Fibroblast of villous mesenchyme (primary cell): Measurements from ENCODE around the gene TTLL9. TPM values are rescaled to one million over a fixed set of nuclear protein-coding genes. Genes with fewer than 3 reads are reported as not detected.
"Not testable (repeated sequence)": the region's sequence is repeated elsewhere in the genome, so short reads cannot be mapped to it uniquely, and the experiment has no call there.

Experiments
- DNase-seq: peaks from one replicate; pipeline ENCODE4 v3.0.0-alpha.2; 2010; ENCODE audit warnings: low read depth
- H3K4me3 ChIP-seq: 2 replicates; pipeline ENCODE4 v1.5.1; 2011; ENCODE audit warnings: low read depth, mild to moderate bottlenecking, low read length
- CTCF ChIP-seq: IDR thresholded peaks from 2 replicates; pipeline ENCODE4 v1.5.1; 2012; ENCODE audit warnings: low read depth, mild to moderate bottlenecking, low read length; ENCODE audit not compliant: insufficient read depth
- total RNA-seq: library from RNA; depleted of rRNA; stranded (reverse); fragments of >200 nt; gene quantifications from 2 replicates; pipeline ENCODE4 v1.2.3, GENCODE V29; 2012

Gene TTLL9
- total RNA-seq, 1 donor, result not detected

- H3K4me3 ChIP-seq, result no peak overlapping the region
- DNase-seq, result peak; percentile 58
- TF ChIP-seq CTCF, result no peak
Observed at GRCh38 chr20:31918466-31919105, 48.2 kb downstream of the TTLL9 start.

GRCh38 chr20:31919410-31920155 lies 49.1 kb downstream of the TTLL9 start:
- no peak overlapping the region for H3K4me3 ChIP-seq
- no peak for DNase-seq
- TF ChIP-seq CTCF, result no peak

GRCh38 chr20:31920275-31920855 lies 49.9 kb downstream of the TTLL9 start:
- TF ChIP-seq CTCF, result no peak
- H3K4me3 ChIP-seq, result no peak overlapping the region
- no peak for DNase-seq

- H3K4me3 ChIP-seq, DNase-seq: not testable (repeated sequence)
Observed at GRCh38 chr20:31921480-31921879, 51.0 kb downstream of the TTLL9 start.

GRCh38 chr20:31922181-31922580 lies 51.7 kb downstream of the TTLL9 start:
- no peak overlapping the region for H3K4me3 ChIP-seq
- no peak for TF ChIP-seq CTCF
- no peak for DNase-seq

GRCh38 chr20:31922588-31922987 lies 52.2 kb downstream of the TTLL9 start:
- DNase-seq, result no peak
- TF ChIP-seq CTCF, result no peak
- no peak overlapping the region for H3K4me3 ChIP-seq
